GM21367 (cell line): ENCODE data around the gene CAPN11.
A peak's percentile ranks its signal among the peaks of the same experiment; 100 is the strongest.

Source experiments
- ATAC-seq: cut with Tn5 transposase; IDR thresholded peaks from one replicate; pipeline ENCODE4 v1.9.1; 2021; ENCODE audit not compliant: unreplicated experiment

The CAPN11 gene

GRCh38 chr6:44202972-44203750 is 44.5 kb downstream of the CAPN11 start:
- no peak for ATAC-seq

DNA sequence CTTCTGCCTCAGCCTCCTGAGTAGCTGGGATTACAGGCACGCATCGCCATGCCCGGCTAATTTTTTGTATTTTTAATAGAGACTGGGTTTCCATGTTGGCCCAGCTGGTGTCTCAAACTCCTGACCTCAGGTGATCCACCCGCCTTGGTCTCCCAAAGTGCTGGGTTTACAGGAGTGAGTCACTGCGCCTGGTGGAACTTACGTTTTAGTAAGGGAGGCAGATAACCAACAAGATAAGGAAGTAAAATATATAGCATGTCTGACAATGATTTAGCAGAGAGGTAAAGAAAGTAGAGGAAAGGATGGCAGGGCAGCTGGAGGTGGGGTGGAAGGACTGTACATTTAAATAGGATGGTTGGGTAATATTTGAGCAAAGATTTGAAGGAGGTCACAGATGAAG is 45.3 kb downstream of the CAPN11 start:
- no peak for ATAC-seq

- no peak for ATAC-seq
Measured at GRCh38 chr6:44207966-44208365, 49.3 kb downstream of the CAPN11 start.

- no peak for ATAC-seq
Measured at GRCh38 chr6:44211284-44211683, 52.7 kb downstream of the CAPN11 start.

DNA sequence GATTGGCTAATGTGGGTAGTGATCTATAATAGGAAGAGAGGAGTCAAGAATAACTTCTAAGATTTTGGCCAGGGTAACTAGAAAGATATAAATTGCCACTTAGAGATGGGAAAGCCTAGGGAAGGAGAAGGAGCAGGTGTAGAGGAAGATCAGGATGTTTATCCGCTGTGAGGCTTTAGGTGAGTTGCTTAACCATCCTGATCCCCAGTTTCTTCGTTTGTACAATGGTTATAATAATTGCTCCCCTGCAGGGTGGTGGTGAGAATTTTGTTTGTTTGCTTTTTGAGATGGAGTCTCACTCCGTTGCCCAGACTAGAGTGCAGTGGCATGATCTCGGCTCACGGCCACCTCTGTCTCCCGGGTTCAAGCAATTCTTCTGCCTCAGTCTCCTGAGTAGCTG is 55.7 kb downstream of the CAPN11 start:
- no peak for ATAC-seq

DNA sequence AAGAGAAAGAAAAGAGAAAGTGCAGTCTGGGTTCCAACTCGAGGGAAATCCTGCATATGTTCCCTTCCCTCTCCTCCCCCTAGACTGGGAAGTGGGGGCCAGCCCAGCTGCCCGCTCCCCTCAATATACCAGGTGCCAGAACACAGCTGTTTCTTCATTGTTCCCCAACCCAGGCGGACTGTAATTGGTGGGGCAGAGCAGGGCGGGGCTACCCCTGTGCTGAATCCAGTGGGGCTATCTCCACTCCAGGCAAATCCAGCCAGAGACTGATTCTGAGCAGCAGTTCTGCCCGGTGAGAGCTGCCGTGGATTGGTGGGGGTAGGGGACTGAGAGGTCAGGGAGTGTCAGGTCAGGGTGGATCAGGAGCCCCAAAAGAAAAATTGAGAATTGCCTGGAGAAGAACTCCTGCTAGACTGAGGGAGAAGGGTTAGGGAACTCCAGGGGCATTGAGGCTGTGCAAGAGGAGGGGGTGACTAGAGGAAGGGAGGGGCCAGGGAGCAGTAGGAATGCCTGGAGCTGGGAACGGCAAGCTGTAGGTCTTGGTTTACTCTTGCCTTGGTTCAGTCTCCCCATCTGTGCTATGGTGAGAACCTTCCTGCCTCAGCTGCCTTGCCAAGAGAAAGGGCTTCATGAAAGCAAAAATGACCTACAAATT is 58.2 kb downstream of the CAPN11 start, which contains the start of gene MYMX:
MYMX (plus strand) TSS at position 250 of the 655 bp plus-strand sequence. CDS start 546 bp downstream, outside the sequence.
- ATAC-seq = no peak

GRCh38 chr6:44217332-44218143 is 58.9 kb downstream of the CAPN11 start:
- ATAC-seq = no peak

- no peak for ATAC-seq
Measured at GRCh38 chr6:44219053-44219814, 60.6 kb downstream of the CAPN11 start.

DNA sequence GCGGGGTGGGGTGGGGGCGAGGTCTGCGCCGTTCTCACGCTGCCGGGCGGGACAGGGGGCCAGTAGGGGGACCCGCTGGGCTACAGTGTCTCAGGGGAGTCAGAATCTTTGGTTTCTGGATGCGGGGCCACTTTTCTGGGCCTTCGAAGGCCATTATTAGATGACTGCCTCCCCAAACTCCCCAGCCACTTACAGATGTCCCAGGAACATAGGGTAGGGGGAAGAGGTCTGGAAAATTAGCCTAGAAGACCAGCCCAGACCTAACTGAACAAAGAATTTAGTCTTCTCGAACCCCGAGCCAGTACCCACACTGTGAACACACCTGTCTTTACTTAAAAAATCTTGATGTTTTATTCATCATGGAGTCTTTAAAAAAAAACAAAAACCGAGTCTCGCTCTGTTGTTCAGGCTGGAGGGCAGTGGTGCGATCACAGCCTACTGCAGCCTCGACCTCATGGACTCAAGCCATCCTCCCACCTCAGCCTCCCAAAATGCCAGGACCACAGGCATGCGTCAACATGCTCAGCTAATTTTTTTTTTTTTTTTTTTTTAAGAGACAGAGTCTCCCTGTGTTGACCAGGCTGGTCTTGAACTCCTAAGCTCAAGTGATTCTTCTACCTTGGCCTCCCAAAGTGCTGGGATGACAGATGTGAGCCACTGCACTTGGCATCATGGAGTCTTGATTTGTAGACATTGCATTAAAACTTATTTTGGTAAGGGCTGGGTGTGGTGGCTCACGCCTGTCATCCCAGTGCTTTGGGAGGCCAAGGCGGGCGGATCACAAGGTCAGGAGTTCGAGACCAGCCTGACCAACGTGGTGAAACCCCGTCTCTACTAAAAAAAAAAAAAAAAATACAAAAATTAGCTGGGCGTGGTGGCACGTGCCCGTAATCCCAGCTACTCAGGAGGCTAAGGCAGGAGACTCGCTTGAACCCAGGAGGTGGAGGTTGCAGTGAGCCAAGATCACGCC is 61.5 kb downstream of the CAPN11 start:
- ATAC-seq = no peak

- ATAC-seq = no peak
Measured at GRCh38 chr6:44220913-44221290, 62.3 kb downstream of the CAPN11 start.

- peak; percentile 42 for ATAC-seq
Measured at GRCh38 chr6:44221291-44221960, 62.8 kb downstream of the CAPN11 start.

GRCh38 chr6:44221961-44222335 is 63.3 kb downstream of the CAPN11 start:
- no peak for ATAC-seq

DNA sequence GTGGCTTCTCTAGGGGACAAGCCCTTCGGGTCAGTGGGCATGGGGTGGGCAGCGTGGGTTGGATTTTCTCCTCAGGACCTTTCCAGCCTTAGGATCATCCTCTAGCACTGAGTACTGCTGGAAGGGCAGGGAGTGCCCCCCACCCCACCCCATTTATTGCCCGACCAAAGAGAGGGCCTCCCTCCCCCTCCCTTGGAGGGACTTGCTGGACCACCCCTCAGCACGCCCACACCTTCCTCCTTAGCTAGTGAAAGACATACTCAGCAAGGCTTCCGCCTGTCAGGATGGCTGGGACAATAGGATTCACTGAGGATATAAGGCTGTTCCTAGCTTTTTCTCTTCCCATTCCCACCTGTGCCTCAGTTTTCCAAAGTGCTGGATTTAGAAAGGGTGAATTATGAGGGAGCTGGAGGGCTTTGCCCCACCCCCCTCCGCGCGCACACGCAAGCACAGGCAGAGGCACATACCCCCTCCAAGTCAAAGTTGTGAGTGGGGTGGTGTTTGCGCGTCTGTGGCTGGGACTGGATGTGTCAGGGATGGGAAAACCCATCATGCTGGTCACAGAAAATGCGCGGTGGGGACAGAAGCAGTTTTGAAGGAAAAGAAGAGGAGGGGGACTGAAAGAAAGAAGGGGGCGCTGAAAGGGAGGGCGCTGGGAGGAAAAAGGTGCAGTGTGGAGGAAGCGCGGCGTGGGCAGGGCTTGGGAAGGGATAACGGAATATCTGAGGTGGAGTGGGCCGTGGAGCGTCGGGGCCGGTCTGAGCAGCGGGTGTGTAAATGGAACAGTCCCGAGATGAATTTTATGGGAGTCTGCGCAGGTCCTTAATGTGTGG is 64.1 kb downstream of the CAPN11 start:
- peak; percentile 3 for ATAC-seq

- ATAC-seq = peak; percentile 49
Measured at GRCh38 chr6:44223319-44224028, 64.9 kb downstream of the CAPN11 start, which contains the start of gene SLC29A1. Gene SLC29A1, plus strand, starts transcription at chr6:44223595. Its CDS starts 3,719 bp downstream, at chr6:44227314.

GRCh38 chr6:44224029-44224964 is 65.7 kb downstream of the CAPN11 start:
- no peak for ATAC-seq

- ATAC-seq = no peak
Measured at GRCh38 chr6:44224965-44225305, 66.3 kb downstream of the CAPN11 start.
